BE2C (cell line): Measurements from ENCODE around the gene HNRNPDL.
"Not testable (repeated sequence)": the region's sequence is repeated elsewhere in the genome, so short reads cannot be mapped to it uniquely, and the experiment has no call there.

Source experiments
- DNase-seq: peaks from one replicate; pipeline ENCODE4 v3.0.0-alpha.2; 2020
- H3K27me3 ChIP-seq: fragments of 250-450 bp; sonication (Bioruptor Pico); 2 replicates; pipeline ENCODE4 v1.5.1; 2020; ENCODE audit warnings: mild to moderate bottlenecking
- H3K36me3 ChIP-seq: fragments of 250-450 bp; sonication (Bioruptor Pico); 2 replicates; pipeline ENCODE4 v1.5.1; 2020; ENCODE audit warnings: mild to moderate bottlenecking
- H3K4me1 ChIP-seq: fragments of 250-450 bp; sonication (Bioruptor Pico); 2 replicates; pipeline ENCODE4 v1.5.1; 2020
- H3K4me3 ChIP-seq: 2 replicates; pipeline ENCODE4 v1.5.1; 2011; ENCODE audit warnings: low read depth, low read length
- H3K9me3 ChIP-seq: fragments of 250-450 bp; sonication (Bioruptor Pico); 2 replicates; pipeline ENCODE4 v1.5.1; 2020
- CTCF ChIP-seq: IDR thresholded peaks from 2 replicates; pipeline ENCODE4 v1.5.1; 2012; ENCODE audit warnings: mild to moderate bottlenecking, low read depth, low read length

Gene HNRNPDL

GRCh38 chr4:82422616-82423015 is 7.6 kb downstream of the HNRNPDL start:
- H3K36me3 ChIP-seq, result peaks cover 47% of the 10 kb centered on the region

GRCh38 chr4:82421796-82422560 is 8.3 kb downstream of the HNRNPDL start:
- Histone ChIP-seq H3K4me1 (no peaks in the 10 kb centered on the region; the same call in 1 of the 2 replicates), H3K36me3 (peaks cover 40% of the 10 kb centered on the region), H3K27me3 (peaks cover 7% of the 10 kb centered on the region; the same call in 1 of the 2 replicates), H3K4me3 (no peak overlapping the region), H3K9me3 (no peaks in the 10 kb centered on the region)
- DNase-seq, result no peak
- no peak for TF ChIP-seq CTCF

More at GRCh38 chr4:82422616-82423015, 7.6 kb downstream of the HNRNPDL start:
- Histone ChIP-seq H3K27me3 (peaks cover 7% of the 10 kb centered on the region; the same call in 1 of the 2 replicates), H3K4me3 (no peak overlapping the region), H3K9me3 (no peaks in the 10 kb centered on the region), H3K4me1 (no peaks in the 10 kb centered on the region; the same call in 1 of the 2 replicates)
- DNase-seq, result no peak
- no peak for TF ChIP-seq CTCF

- TF ChIP-seq CTCF, result no peak
- no peak overlapping the region for H3K4me3 ChIP-seq
- H3K27me3 ChIP-seq, result peaks cover 15% of the 10 kb centered on the region
- H3K9me3 ChIP-seq, result peaks cover 5% of the 10 kb centered on the region
- H3K4me1 ChIP-seq, result no peaks in the 10 kb centered on the region
- H3K36me3 ChIP-seq, result peaks cover 15% of the 10 kb centered on the region
- no peak for DNase-seq
Measured at GRCh38 chr4:82419451-82419850, 10.8 kb downstream of the HNRNPDL start.

GRCh38 chr4:82415922-82416365 is 14.3 kb downstream of the HNRNPDL start:
- peaks cover 5% of the 10 kb centered on the region for H3K9me3 ChIP-seq
- no peaks in the 10 kb centered on the region for H3K4me1 ChIP-seq
- no peaks in the 10 kb centered on the region for H3K36me3 ChIP-seq
- TF ChIP-seq CTCF, result no peak
- no peak for DNase-seq
- H3K27me3 ChIP-seq, result peaks cover 11% of the 10 kb centered on the region; the same call in 1 of the 2 replicates
- H3K4me3 ChIP-seq, result no peak overlapping the region

GRCh38 chr4:82415061-82415460 is 15.2 kb downstream of the HNRNPDL start:
- H3K27me3 ChIP-seq, result peaks cover 11% of the 10 kb centered on the region; the same call in 1 of the 2 replicates
- not testable (repeated sequence) for H3K4me1 ChIP-seq, DNase-seq, H3K9me3 ChIP-seq, H3K4me3 ChIP-seq, H3K36me3 ChIP-seq

GRCh38 chr4:82403725-82404124 is 26.5 kb downstream of the HNRNPDL start:
- no peak overlapping the region for H3K4me3 ChIP-seq
- no peak for DNase-seq
- H3K4me1 ChIP-seq, result no peaks in the 10 kb centered on the region
- no peak for TF ChIP-seq CTCF
- H3K27me3 ChIP-seq, result no peaks in the 10 kb centered on the region
- H3K36me3 ChIP-seq, result no peaks in the 10 kb centered on the region
- H3K9me3 ChIP-seq, result no peaks in the 10 kb centered on the region
